Epithelial cell of esophagus (primary cell): ENCODE data around the gene AP5Z1.

Source experiments
- DNase-seq: peaks from one replicate; pipeline ENCODE4 v3.0.0; 2010; ENCODE audit warnings: low read depth
- H3K4me3 ChIP-seq: 2 replicates; pipeline ENCODE4 v1.5.1; 2011; ENCODE audit warnings: mild to moderate bottlenecking, low read length, control low read depth
- TF ChIP-seq, protein P1 (sequence below): IDR thresholded peaks from 2 replicates; pipeline ENCODE4 v1.5.1; 2011; ENCODE audit warnings: low read depth, mild to moderate bottlenecking, low read length, control low read depth, inconsistent platforms; ENCODE audit not compliant: insufficient read depth; ENCODE audit errors: missing control alignments

The AP5Z1 gene

DNA sequence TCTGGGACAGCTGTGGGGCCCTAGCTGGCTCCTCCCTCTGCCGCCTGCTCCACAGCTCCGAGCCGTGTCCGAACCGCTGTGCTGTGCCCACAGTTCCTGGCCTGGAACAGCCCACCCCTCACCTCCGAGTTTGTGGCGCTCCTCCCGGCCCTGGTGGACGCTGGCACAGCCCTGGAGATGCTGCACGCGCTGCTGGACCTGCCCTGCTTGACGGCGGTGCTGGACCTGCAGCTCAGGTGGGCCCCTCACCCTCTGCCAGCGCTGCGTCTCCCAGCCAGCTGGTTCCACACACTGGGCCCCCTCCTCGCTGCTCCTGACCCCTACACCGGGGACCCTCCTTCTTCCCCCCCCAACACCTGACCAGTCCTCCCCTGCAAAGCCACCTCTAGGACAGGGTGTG is 12.1 kb downstream of the AP5Z1 start:
- TF ChIP-seq, protein P1, sequence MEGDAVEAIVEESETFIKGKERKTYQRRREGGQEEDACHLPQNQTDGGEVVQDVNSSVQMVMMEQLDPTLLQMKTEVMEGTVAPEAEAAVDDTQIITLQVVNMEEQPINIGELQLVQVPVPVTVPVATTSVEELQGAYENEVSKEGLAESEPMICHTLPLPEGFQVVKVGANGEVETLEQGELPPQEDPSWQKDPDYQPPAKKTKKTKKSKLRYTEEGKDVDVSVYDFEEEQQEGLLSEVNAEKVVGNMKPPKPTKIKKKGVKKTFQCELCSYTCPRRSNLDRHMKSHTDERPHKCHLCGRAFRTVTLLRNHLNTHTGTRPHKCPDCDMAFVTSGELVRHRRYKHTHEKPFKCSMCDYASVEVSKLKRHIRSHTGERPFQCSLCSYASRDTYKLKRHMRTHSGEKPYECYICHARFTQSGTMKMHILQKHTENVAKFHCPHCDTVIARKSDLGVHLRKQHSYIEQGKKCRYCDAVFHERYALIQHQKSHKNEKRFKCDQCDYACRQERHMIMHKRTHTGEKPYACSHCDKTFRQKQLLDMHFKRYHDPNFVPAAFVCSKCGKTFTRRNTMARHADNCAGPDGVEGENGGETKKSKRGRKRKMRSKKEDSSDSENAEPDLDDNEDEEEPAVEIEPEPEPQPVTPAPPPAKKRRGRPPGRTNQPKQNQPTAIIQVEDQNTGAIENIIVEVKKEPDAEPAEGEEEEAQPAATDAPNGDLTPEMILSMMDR = no peak
- no peak overlapping the region for H3K4me3 ChIP-seq
- no peak for DNase-seq

DNA sequence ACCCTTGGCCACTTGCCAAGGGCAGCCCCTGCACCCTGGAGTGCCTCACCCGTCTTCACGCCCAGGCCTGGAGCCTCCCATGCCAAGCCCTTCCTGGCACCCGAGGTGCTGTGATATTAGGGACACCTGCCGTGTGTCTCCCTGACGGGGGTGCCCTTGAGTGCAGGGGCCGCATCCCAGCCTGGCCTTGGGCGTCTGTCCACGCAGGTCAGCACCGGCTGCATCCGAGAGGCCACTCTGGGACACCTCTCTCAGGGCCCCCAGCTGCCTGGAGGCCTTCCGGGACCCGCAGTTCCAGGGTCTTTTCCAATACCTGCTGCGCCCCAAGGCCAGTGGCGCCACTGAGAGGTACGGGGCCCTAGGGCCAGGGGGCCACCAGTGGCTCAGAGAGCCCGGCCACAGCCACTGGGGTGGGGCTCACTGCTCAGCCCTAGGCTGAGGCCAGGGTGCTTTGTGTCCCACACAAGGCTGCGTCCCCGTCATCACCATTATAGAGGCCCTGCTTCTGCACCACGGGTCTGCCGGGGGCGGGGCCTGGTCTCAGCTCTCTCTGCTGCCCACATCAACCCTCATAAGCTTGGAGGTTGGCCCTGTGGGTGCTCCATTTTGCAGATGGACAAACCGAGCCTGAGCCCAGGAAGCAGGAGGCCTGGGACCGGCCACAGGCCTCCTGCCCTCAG is 12.7 kb downstream of the AP5Z1 start:
- TF ChIP-seq, protein P1 = no peak
- no peak for DNase-seq
- no peak overlapping the region for H3K4me3 ChIP-seq

DNA sequence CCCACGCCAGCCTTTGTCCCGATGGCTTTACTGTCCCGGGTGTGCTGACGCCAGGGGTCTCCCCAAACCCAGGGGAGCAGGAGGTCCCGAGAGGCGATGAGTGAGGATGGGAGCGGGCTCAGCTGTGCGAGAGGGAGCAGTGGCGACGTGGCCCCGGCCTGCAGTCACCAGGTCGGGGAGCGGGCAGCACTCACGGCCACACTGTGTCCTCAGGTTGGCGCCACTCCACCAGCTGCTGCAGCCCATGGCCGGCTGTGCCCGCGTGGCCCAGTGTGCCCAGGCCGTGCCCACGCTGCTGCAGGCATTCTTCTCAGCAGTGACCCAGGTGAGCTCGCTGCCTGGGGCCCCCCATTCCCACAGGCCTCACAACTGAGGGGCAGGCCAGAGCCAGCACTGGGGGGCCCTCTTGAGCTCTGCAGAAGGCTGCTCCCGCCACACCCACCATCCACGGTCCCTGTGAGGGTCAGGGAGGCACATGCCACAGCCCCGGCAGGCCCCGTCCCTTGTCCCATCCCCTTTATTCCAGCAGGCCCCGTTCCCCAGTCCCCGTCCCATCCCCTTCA is 13.3 kb downstream of the AP5Z1 start:
- no peak overlapping the region for H3K4me3 ChIP-seq
- TF ChIP-seq, protein P1 = no peak

DNA sequence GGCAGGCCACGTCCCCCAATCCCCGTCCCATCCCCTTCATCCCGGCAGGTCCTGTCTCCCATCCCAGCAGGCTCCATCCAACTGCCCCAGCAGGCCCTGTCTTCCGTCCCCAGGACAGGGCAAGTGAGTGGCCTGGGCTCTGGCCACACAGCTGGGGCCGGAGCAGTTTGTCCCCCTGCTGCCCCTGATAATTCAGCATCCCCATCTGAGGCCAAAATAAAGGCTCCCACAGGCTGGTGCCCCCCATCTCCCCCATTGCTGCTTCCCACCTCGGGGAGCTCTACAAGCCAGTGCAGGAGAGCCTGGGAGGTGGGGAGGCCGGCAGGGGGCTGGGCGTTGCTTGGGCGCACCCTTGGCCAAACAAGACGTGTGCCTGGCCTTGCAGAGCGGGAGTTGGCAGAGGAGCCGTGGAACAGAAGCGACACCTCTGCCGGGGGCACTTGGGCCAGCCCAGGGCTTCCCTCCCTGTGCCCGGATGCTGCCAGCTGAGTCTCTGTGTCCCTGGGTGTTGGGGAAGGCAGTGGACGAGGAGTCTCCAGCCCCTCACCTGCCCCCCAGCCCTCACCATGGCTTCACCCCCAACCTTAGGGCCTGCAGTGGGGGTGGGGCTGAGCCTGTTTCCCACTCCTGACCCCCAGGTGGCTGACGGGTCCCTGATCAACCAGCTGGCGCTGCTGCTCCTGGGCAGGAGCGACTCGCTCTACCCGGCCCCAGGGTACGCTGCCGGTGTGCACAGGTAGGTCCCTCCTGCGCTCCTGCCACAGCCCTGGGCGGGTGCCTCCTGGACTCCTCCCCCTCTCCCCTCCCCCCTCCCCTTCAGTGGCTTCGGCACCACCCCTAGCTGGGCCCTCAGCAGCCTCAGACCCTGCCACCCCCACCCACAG is 14.0 kb downstream of the AP5Z1 start:
- TF ChIP-seq, protein P1 = no peak
- DNase-seq = no peak
- no peak overlapping the region for H3K4me3 ChIP-seq

More for the DNA sequence above, 13.3 kb downstream of the AP5Z1 start:
- no peak for DNase-seq

DNA sequence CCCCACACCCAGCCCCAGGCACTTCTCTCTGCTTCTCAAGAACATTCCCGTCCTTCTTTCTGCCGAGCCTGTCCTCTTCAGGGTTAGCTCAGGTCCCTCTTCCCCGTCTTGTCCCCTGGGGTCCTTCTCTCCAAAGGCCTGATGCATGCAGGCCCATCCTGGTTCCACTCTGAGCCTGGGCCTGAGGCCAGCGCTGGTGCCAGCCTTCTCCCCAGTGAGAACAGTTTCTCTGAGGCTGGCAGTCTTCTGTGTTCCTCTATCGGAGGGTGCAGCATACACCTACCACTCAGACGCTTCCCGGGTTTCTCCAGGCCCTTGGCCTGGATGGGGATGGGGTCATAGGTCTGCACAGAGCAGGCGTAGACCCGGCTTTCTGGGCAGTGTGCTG is 14.6 kb downstream of the AP5Z1 start:
- TF ChIP-seq, protein P1 = no peak
- DNase-seq = no peak
- no peak overlapping the region for H3K4me3 ChIP-seq

DNA sequence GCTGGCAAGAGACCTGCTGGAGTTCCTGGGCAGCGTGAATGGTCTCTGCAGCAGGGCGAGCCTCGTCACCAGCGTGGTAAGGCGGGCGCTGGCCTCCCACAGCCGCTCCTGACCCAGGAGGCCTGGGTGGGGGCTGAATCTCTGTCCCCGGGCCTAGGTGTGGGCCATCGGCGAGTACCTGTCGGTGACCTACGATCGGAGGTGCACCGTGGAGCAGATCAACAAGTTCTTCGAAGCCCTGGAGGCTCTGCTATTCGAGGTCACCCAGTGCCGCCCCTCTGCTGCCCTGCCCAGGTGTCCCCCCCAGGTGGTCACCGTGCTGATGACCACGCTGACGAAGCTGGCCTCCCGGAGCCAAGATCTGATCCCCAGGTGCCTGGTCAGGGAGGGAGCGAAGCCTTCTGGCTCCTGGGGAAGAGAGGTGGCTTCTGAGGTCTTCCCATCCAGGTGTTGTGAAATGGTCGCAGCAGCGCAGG is 15.1 kb downstream of the AP5Z1 start:
- H3K4me3 ChIP-seq = no peak overlapping the region
- TF ChIP-seq, protein P1 = no peak
- no peak for DNase-seq
